Thyroid gland (tissue), 4 donors: ENCODE measurements around the gene CDH22. TPM values are rescaled to one million over a fixed set of nuclear protein-coding genes. Genes with fewer than 3 reads are reported as not detected.

Experiments used
- DNase-seq, 2 donors: peaks; one replicate each; pipeline ENCODE4 v3.0.0-alpha.2; 2019
- H3K27ac ChIP-seq, 3 donors: fragments of 200-600 bp; sonication (generic); 1 replicate in 2 of 3; 2 replicates in 1 of 3; pipeline ENCODE4 v1.5.1; 2016 to 2019; ENCODE audit warnings: mild to moderate bottlenecking in 1 of 3, moderate library complexity in 1 of 3
- H3K27me3 ChIP-seq: fragments of 200-600 bp; sonication (generic); one replicate; pipeline ENCODE4 v1.5.1; 2019
- H3K36me3 ChIP-seq, 2 donors: fragments of 200-600 bp; sonication (generic); one replicate each; pipeline ENCODE4 v1.5.1; 2016 to 2019
- H3K4me1 ChIP-seq, 2 donors: fragments of 200-600 bp; sonication (generic); one replicate each; pipeline ENCODE4 v1.5.1; 2017 to 2019
- H3K4me3 ChIP-seq, 3 donors: fragments of 200-600 bp; sonication (generic); replicated peaks in 1 of 3; 1 replicate in 2 of 3; 2 replicates in 1 of 3; pipeline ENCODE4 v1.5.1; 2016; ENCODE audit warnings: mild to moderate bottlenecking in 1 of 3
- H3K9me3 ChIP-seq: fragments of 200-600 bp; sonication (generic); one replicate; pipeline ENCODE4 v1.5.1; 2017
- CTCF ChIP-seq, 6 experiments: fragments of 200-600 bp in 3 of 6; fragments of 450-650 bp in 3 of 6; sonication (generic) in 3 of 6; IDR thresholded peaks; one replicate each; pipeline ENCODE4 v1.5.1; 2016 to 2019; ENCODE audit warnings: antibody characterized with exemption in 6 of 6, mild to moderate bottlenecking in 2 of 6, inconsistent platforms in 1 of 6, moderate library complexity in 1 of 6
- POLR2A ChIP-seq, 2 donors: fragments of 450-650 bp; IDR thresholded peaks; one replicate each; pipeline ENCODE4 v1.6.1; 2017; ENCODE audit warnings: antibody characterized with exemption in 2 of 2, mild to moderate bottlenecking in 2 of 2, moderate library complexity in 1 of 2
- WGBS, 2 donors: methylation state at CpG; one replicate each; pipeline ENCODE4 v1.1.5; 2017; 5-methylcytosine and 5-hydroxymethylcytosine counted together
- intact Hi-C: fragments of 100-400 bp; cut with DNase I; formaldehyde crosslinking; loops from one replicate; pipeline ENCODE4 v1.15.1; 2023
- total RNA-seq, 4 donors: library from RNA; depleted of rRNA; stranded (reverse); fragments of >200 nt; gene quantifications; one replicate each; pipeline ENCODE4 v1.2.3, GENCODE V29; 2016

Gene CDH22
- total RNA-seq, 4 donors from 2014 or later: 0.38 to 3.0 (median 1.2) TPM

DNA sequence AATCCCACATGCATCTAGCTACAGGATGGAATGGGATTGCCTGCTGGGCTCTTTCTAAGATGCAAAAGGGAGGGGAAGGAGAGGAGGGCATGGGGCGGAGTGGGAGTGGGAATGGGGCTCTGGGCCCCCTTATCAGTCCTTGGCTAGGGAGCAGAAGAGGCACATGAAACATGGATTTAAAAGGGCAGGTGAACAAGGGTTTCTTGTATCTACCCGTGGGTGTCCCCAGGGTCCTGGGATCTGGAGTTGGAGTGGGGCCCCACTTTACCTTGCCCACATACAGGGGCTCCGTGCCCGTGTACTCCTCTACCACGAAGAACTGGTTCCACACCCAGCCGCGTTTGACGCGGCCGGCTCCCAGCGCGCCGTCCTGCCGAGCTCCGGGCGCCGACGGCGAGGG is 57.5 kb downstream of the CDH22 start:
- peaks cover 15% of the 10 kb centered on the region for H3K27me3 ChIP-seq
- no peaks in the 10 kb centered on the region for H3K9me3 ChIP-seq
- H3K36me3 ChIP-seq: no peaks in the 10 kb centered on the region
- no peaks in the 10 kb centered on the region for H3K4me1 ChIP-seq
- WGBS, 2 donors: 15% methylated on average over 4 to 7 of the region's 19 CpGs
- intact Hi-C loops: no loop called here
- H3K27ac ChIP-seq: no peak overlapping the region
- TF ChIP-seq POLR2A (IDR thresholded peaks at IDR 0.05) (no peak), CTCF (IDR thresholded peaks at IDR 0.05) (no peak)
- no peak for DNase-seq
- H3K4me3 ChIP-seq: no peak overlapping the region

DNA sequence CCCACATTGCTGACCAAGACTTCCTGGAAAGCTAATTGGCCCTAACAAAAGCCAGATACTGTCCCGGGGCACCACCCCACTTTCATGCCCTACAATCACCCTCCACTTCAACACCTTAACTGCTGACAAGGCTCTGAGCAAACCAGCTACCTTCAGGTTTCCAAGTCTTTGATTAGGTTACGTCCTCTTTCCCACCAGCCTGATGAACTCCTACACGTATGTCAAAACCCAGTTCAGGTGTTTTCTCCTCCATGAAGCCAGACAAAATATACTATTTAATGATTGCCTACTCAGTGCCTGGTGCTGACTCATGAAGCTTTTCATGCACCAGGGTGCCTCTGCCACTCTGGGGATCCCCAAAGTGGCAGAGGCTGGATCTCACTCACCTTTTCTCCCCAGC is 58.6 kb downstream of the CDH22 start:
- WGBS, 2 donors: 81 to 88% methylated on average over 3 of the region's 3 CpGs
- Histone ChIP-seq H3K4me3 (no peak overlapping the region), H3K36me3 (no peaks in the 10 kb centered on the region), H3K27me3 (peaks cover 15% of the 10 kb centered on the region), H3K27ac (no peak overlapping the region), H3K9me3 (no peaks in the 10 kb centered on the region), H3K4me1 (no peaks in the 10 kb centered on the region)
- no peak for DNase-seq
- TF ChIP-seq POLR2A (IDR thresholded peaks at IDR 0.05): no peak
- no peak for TF ChIP-seq CTCF (IDR thresholded peaks at IDR 0.05)
- intact Hi-C loops: no loop called here

DNA sequence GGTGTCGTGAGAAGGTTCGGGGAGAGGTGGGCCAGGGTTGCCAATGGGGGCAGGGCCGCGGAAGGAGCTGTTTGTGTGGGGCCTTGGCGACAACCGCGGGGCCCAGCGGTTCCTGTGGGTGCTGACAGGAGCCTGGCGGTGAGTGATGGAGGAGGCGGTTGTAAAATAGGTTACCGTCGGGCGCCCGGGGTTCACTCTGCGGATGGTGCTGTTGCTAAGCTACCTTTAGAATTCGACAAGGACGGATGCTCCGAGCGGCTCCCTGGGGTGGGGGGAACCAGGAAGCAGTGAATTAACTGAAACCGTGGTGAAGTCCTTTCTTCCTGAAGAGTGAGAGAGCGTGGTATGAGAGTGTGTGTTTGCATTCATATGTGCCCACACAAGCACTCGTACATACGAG is 61.7 kb downstream of the CDH22 start:
- WGBS, 2 donors: 19 to 27% methylated on average over 23 of the region's 23 CpGs
- no peak for TF ChIP-seq CTCF (IDR thresholded peaks at IDR 0.05)
- no peak overlapping the region for H3K27ac ChIP-seq
- DNase-seq: no peak
- peaks cover 15% of the 10 kb centered on the region for H3K27me3 ChIP-seq
- no peaks in the 10 kb centered on the region for H3K36me3 ChIP-seq
- no peaks in the 10 kb centered on the region for H3K4me1 ChIP-seq
- no peaks in the 10 kb centered on the region for H3K9me3 ChIP-seq
- no peak overlapping the region for H3K4me3 ChIP-seq
- intact Hi-C loops: no loop called here

- Histone ChIP-seq H3K9me3 (no peaks in the 10 kb centered on the region), H3K27me3 (no peaks in the 10 kb centered on the region), H3K4me3 (no peak overlapping the region), H3K27ac (no peak overlapping the region), H3K4me1 (no peaks in the 10 kb centered on the region), H3K36me3 (no peaks in the 10 kb centered on the region)
- TF ChIP-seq POLR2A (IDR thresholded peaks at IDR 0.05) (no peak), CTCF (IDR thresholded peaks at IDR 0.05) (no peak)
- DNase-seq: no peak
- intact Hi-C loops: no loop called here
- 40 to 61% methylated on average over 7 to 8 of the region's 9 CpGs for WGBS, 2 donors
Measured at GRCh38 chr20:46243707-46244628, 64.3 kb downstream of the CDH22 start.

GRCh38 chr20:46242390-46242789 is 65.9 kb downstream of the CDH22 start:
- H3K4me1 ChIP-seq: no peaks in the 10 kb centered on the region
- H3K4me3 ChIP-seq: no peak overlapping the region
- no peaks in the 10 kb centered on the region for H3K9me3 ChIP-seq
- intact Hi-C loops: no loop called here
- TF ChIP-seq POLR2A (IDR thresholded peaks at IDR 0.05): no peak
- no peak for TF ChIP-seq CTCF (IDR thresholded peaks at IDR 0.05)
- H3K27ac ChIP-seq: no peak overlapping the region
- H3K27me3 ChIP-seq: no peaks in the 10 kb centered on the region
- 43 to 44% methylated on average over 2 of the region's 2 CpGs for WGBS, 2 donors
- H3K36me3 ChIP-seq: no peaks in the 10 kb centered on the region
- DNase-seq: no peak
